ENCODE measurements around the gene ITPKA. TPM values are rescaled to one million over a fixed set of nuclear protein-coding genes. Genes with fewer than 3 reads are reported as not detected.

Gene ITPKA
- polyA plus RNA-seq, 3 donors = 0.44 to 0.63 (median 0.47) TPM

GRCh38 chr15:41503669-41504010, 10.0 kb downstream of the ITPKA start:
- no peak for DNase-seq (ENCODE audit: extremely low read depth in 1 of 11, low read depth in 9 of 11, low spot score in 4 of 11)

GRCh38 chr15:41504751-41505492, 11.2 kb downstream of the ITPKA start:
- DNase-seq (ENCODE audit: extremely low read depth in 1 of 11, low read depth in 9 of 11, low spot score in 4 of 11) = no peak

DNA sequence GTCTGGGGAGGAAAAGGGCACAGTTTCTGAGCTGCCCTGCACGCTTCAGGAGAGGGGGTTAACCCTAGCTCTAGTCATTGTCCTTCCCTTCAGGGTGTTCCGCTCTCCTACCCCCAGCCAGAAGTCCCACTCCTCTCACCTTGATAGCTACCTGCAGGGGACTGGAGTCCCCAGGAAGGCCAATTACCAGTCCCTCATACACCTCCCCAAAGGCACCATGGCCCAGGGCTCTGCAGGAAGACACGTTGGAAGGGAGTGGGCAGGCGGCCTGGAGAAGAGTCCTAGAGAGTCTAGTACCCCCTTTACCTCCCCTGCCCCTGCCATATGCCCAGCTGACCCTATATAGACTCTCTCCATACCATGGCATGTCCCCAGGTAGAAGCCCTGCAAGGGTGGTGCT, 12.1 kb downstream of the ITPKA start:
- DNase-seq (ENCODE audit: extremely low read depth in 1 of 11, low read depth in 9 of 11, low spot score in 4 of 11) = no peak

- no peak for DNase-seq (ENCODE audit: extremely low read depth in 1 of 11, low read depth in 9 of 11, low spot score in 4 of 11)
These were observed 13.2 kb downstream of the ITPKA start for GRCh38 chr15:41506796-41507341.

DNA sequence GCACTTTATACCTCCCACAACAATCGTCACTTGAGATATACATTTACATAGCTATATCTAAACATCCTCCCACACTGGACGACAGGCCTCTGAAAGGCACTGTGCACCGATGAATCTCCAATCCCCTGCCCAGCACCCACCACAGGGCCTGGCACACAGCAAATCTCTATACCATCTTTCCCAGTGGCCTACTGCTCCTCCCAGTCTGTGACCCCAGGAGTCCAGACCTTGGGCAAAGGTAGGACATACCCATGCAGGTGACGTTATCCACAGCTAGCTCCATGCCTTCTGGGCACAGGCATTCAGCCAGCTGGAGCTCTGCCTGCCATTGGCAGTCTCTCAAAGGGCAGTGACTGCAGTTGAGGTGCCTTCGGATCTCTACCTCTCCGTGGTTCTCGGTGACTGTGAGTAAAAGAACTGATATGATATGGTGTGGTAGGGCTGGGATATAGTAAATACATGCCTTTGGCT, 14.2 kb downstream of the ITPKA start:
- DNase-seq (ENCODE audit: extremely low read depth in 1 of 11, low read depth in 9 of 11, low spot score in 4 of 11) = no peak

GRCh38 chr15:41510728-41511127, 17.1 kb downstream of the ITPKA start:
- DNase-seq (ENCODE audit: extremely low read depth in 1 of 11, low read depth in 9 of 11, low spot score in 4 of 11) = no peak

DNA sequence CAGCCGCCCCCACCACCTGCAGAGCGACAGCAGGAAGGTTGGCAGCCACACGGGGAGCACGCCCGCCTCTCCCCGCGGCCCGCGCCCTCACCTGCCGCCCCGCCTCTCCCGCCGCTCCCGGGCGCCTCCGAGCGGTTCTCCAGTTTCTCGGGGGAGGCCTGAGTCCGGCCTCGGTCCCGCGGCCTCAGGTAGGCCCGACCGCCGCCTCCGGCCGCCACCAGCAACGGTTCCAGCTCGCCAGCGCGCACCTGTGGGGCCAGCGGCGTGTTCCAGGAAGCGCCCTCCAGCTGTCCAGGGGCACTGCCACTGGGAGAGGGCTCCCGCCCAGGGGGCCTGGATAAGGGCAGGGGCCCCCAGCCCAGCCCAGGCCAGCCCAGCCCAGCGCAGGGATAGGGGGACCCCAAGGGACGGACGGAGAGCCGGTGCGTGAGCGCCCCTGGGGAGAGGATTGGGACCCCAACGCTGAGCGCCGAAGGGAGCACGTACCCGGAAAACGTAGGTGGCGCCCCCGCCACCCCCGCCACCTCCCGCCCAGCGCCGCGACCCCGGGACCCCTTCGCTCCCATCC, 17.7 kb downstream of the ITPKA start:
- DNase-seq (ENCODE audit: extremely low read depth in 1 of 11, low read depth in 9 of 11, low spot score in 4 of 11) = no peak

GRCh38 chr15:41511899-41512369, 18.3 kb downstream of the ITPKA start:
- DNase-seq (ENCODE audit: extremely low read depth in 1 of 11, low read depth in 9 of 11, low spot score in 4 of 11) = no peak

DNA sequence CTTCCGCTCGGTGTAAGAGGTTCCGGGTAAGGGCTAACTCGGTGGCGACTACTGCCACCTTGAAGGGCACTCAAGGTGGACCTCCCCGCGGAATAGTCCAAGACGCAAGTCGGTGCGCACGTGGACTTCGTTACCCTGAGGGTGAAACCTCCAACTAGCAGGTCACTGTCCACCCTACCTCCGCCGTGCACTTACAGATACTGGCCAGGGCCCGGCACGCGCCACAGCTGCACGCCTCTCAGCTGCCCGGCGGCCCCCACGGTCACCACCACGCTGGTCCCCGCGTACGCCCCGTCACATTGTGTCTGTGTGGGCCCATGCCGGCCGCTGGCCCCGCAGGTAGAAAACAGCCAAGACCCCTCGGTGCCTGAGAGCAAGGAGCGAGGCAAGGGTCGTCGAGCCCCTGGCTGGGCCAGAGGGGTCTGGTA, 18.9 kb downstream of the ITPKA start:
- no peak for DNase-seq (ENCODE audit: extremely low read depth in 1 of 11, low read depth in 9 of 11, low spot score in 4 of 11)

DNA sequence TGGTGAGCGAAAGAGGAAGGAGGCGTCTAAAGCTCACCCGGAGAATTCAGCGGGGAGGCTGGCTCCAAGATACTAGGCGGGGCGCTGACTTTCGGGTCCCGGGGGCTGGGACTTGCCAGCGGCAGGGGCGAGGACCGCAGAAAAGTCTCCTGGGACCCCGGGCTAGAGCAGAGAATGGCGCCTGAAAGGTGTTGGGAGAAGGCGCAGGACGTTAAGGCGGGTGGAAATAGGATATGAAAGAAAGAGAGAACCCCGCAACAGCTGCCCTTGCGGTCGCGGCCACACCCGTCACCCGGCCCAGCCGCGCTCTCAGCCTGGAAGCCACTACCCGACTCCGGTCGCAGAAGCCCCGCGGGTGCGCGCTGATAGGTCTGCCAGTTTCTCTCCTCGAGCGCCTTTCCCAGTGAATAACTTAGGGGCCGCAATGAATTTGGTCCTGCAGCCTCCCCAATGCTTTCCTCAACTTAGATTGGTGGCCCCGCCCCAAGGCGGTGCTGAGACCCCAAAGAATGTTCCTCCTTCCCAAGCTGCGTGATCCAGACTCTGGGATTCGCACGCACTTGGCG, 19.3 kb downstream of the ITPKA start:
- no peak for DNase-seq (ENCODE audit: extremely low read depth in 1 of 11, low read depth in 9 of 11, low spot score in 4 of 11)

- peak in 1 of 11 donors; percentile 55 for DNase-seq (ENCODE audit: extremely low read depth in 1 of 11, low read depth in 9 of 11, low spot score in 4 of 11)
These were observed 20.0 kb downstream of the ITPKA start, which contains the start of gene LTK for GRCh38 chr15:41513506-41514227. Gene LTK (minus strand): TSS chr15:41513827. CDS start chr15:41513709, 118 bp downstream.

DNA sequence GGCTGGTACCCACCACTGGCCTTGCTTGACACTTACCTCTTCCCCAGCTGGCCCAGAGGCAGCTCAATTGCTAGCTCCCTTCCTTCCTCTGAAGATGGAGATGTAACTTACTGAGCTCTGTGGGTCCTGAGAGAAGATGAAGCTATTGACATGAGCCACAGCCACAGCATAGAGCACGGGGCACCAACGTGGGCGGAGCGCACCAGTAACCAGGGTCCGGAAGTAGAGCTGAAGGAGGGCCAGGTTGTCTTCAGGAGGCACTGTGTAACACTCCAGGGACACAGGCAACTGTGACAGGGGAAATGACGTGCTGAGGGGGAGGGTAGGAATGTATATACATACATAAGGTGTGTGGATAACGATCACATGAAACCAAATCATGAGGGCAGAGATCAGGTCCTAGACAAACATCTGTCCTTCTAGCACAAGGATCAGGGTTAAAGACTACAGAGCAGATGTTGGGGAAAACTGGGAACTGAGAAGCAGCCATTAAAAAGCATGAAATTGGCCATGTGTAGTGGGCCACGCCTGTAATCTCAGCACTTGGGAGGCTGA, 24.3 kb downstream of the ITPKA start:
- no peak for DNase-seq (ENCODE audit: extremely low read depth in 1 of 11, low read depth in 9 of 11, low spot score in 4 of 11)

DNA sequence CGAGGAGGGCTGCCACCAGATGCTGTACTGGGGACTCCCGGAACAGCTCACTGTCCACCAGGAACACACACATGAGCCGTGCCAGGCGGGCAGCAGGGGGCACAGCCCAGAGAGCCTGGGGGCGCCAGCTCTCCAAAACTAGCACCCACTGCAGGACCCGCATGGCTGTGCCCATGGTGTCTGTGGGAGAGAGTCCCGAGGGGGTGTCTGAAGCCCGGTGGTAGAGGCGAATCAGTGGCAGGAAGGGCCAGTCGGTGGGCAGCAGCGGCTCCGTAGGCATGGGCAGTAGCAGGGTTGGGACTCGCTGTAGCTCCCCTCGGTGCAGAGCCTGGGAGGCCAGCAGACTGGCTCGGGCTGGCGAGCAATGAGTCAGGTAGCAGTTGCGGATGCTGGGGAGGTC, 27.0 kb downstream of the ITPKA start:
- no peak for DNase-seq (ENCODE audit: extremely low read depth in 1 of 11, low read depth in 9 of 11, low spot score in 4 of 11)

DNA sequence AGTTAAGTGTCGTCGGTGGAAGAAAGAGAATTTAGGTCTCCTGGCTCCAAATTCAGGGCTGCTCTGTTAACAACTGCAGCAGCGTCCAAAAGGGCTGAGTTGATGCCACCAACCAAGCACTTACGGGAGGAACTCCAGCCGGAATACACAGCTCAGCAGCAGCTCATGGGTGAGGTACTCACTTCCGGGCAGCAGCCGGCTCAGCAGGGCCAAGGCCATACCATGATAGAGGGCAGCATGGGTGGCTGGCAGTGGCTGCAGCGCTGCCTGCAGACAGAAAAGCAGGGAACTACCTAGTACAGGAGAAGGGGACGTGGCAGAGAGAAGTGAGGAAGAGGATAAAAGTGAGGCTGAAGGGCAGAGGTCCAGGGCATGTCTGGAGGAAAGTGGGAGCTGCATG, 27.9 kb downstream of the ITPKA start:
- no peak for DNase-seq (ENCODE audit: extremely low read depth in 1 of 11, low read depth in 9 of 11, low spot score in 4 of 11)

- DNase-seq (ENCODE audit: extremely low read depth in 1 of 11, low read depth in 9 of 11, low spot score in 4 of 11) = no peak
These were observed 29.4 kb downstream of the ITPKA start for GRCh38 chr15:41523097-41523496.

- DNase-seq (ENCODE audit: extremely low read depth in 1 of 11, low read depth in 9 of 11, low spot score in 4 of 11) = no peak
These were observed 36.8 kb downstream of the ITPKA start for GRCh38 chr15:41530363-41530956.

- no peak for DNase-seq (ENCODE audit: extremely low read depth in 1 of 11, low read depth in 9 of 11, low spot score in 4 of 11)
These were observed 41.9 kb downstream of the ITPKA start for GRCh38 chr15:41535544-41535943.

GRCh38 chr15:41536866-41537265, 43.2 kb downstream of the ITPKA start:
- no peak for DNase-seq (ENCODE audit: extremely low read depth in 1 of 11, low read depth in 9 of 11, low spot score in 4 of 11)

DNA sequence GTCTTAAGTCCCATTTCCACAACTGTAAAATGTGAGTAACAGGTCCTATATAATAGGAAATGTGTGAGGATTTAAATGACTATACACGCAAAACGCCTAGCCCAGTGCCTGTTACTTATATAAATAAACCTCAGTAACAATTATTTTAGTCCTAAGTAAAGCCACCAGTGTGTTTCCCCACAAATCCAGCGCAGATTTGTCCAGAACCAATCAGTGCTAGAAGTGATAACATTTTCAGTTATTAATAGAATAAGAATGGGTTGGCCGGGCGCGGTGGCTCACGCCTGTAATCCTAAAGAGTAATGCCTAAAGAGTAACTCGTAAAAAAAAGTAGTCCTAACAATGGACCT, 49.8 kb downstream of the ITPKA start:
- no peak for DNase-seq (ENCODE audit: extremely low read depth in 1 of 11, low read depth in 9 of 11, low spot score in 4 of 11)

Data from renal cortex interstitium (tissue), 11 donors.